GM12878 (cell line): ENCODE data around the gene GALNT17. TPM values are rescaled to one million over a fixed set of nuclear protein-coding genes. Genes with fewer than 3 reads are reported as not detected.

Experiments used
- ATAC-seq: fragments of 200-7000 bp; cut with Tn5 transposase; 3 replicates; pipeline ENCODE4 v1.9.1; 2020; ENCODE audit warnings: mild to moderate bottlenecking, moderate library complexity
- BruUV-seq: library from RNA; stranded (reverse); fragments of 400-500 nt; replicated peaks from 2 replicates; lab custom pipeline; 2021; lab: Mats Ljungman, UMichigan
- CTCF ChIA-PET: fragments of 300-600 bp; sonication (Branson Sonifier 250); formaldehyde crosslinking; extraction: SDS; loops from one replicate; lab custom pipeline; 2021; ENCODE audit warnings: inconsistent platforms; lab: Yijun Ruan, JAX
- POLR2A ChIA-PET: fragments of 350-600 bp; formaldehyde crosslinking; extraction: SDS; loops from one replicate; lab custom pipeline; 2021; ENCODE audit warnings: inconsistent platforms; lab: Charles Lee
- RAD21 ChIA-PET: fragments of 300-600 bp; sonication (Branson Sonifier 250); formaldehyde crosslinking; loops from one replicate; lab custom pipeline; 2023; ENCODE audit warnings: antibody characterized with exemption; ENCODE audit not compliant: unreplicated experiment; lab: Charles Lee
- SMC1A ChIA-PET: fragments of 300-600 bp; sonication (Branson Sonifier 250); formaldehyde crosslinking; loops from one replicate; lab custom pipeline; 2023; ENCODE audit not compliant: unreplicated experiment, uncharacterized antibody; lab: Charles Lee
- DNase-seq: peaks from one replicate; pipeline ENCODE4 v3.0.0-alpha.2; 2011; ENCODE audit warnings: low read depth, low spot score
- FAIRE-seq: peaks from 3 replicates; lab custom pipeline; 2011; peaks lifted over from hg19 to GRCh38; lab: Jason Lieb, UNC
- H2AFZ ChIP-seq: 2 replicates; pipeline ENCODE4 v1.6.0; 2011; ENCODE audit warnings: low read depth, low read length, control low read depth; ENCODE audit not compliant: control insufficient read depth
- H3K27ac ChIP-seq: 2 replicates; pipeline ENCODE4 v1.5.1; 2011; ENCODE audit warnings: control low read depth; ENCODE audit not compliant: control insufficient read depth, insufficient read depth
- H3K27me3 ChIP-seq, 2 experiments: replicated peaks in 1 of 2; 2 replicates each; pipeline versions ENCODE4 v1.6.0 to v1.6.1; 2011; ENCODE audit warnings: low read length in 1 of 2; ENCODE audit not compliant: control insufficient read depth in 2 of 2, insufficient read depth in 2 of 2
- H3K36me3 ChIP-seq, 2 experiments: 2 replicates each; pipeline ENCODE4 v1.5.1; 2011; ENCODE audit warnings: low read length in 1 of 2; ENCODE audit not compliant: control insufficient read depth in 2 of 2, insufficient read depth in 2 of 2
- H3K4me1 ChIP-seq: 2 replicates; pipeline ENCODE4 v1.6.1; 2011; ENCODE audit warnings: mild to moderate bottlenecking, low read length, moderate library complexity, mixed read lengths; ENCODE audit not compliant: control insufficient read depth, insufficient read depth
- H3K4me2 ChIP-seq: 2 replicates; pipeline ENCODE4 v1.6.0; 2011; ENCODE audit warnings: control low read depth; ENCODE audit not compliant: control insufficient read depth, insufficient read depth
- H3K4me3 ChIP-seq: fragments of 200-600 bp; sonication (generic); 2 replicates; pipeline ENCODE4 v1.5.1; 2016
- H3K79me2 ChIP-seq: 2 replicates; pipeline ENCODE4 v1.6.0; 2011; ENCODE audit warnings: low read length; ENCODE audit not compliant: control insufficient read depth, insufficient read depth
- H3K9ac ChIP-seq: 2 replicates; pipeline ENCODE4 v1.8.0; 2011; ENCODE audit warnings: low read length, control low read depth, mixed read lengths; ENCODE audit not compliant: control insufficient read depth, insufficient read depth
- H3K9me3 ChIP-seq: replicated peaks from 3 replicates; pipeline ENCODE4 v1.5.1; 2011; ENCODE audit warnings: mild to moderate bottlenecking, low read length; ENCODE audit not compliant: control insufficient read depth, insufficient read depth
- H4K20me1 ChIP-seq: 2 replicates; pipeline ENCODE4 v1.6.0; 2011; ENCODE audit not compliant: control insufficient read depth, insufficient read depth
- CEBPB ChIP-seq, 2 experiments: fragments of 150-350 bp in 1 of 2; IDR thresholded peaks; 2 replicates each; pipeline ENCODE4 v1.6.1; 2012 to 2014; ENCODE audit warnings: low read depth in 2 of 2, low read length in 2 of 2, borderline replicate concordance in 1 of 2, inconsistent platforms in 1 of 2
- CHD4 ChIP-seq: fragments of 200-600 bp; sonication (generic); IDR thresholded peaks from 2 replicates; pipeline ENCODE4 v1.6.1; 2016; ENCODE audit warnings: mild to moderate bottlenecking
- DPF2 ChIP-seq: fragments of 450-650 bp; IDR thresholded peaks from 2 replicates; pipeline ENCODE4 v1.6.1; 2017; ENCODE audit warnings: mild to moderate bottlenecking
- HCFC1 ChIP-seq: fragments of 150-350 bp; IDR thresholded peaks from 2 replicates; pipeline ENCODE4 v1.6.1; 2014; ENCODE audit warnings: low read length
- NBN ChIP-seq: fragments of 450-650 bp; IDR thresholded peaks from 2 replicates; pipeline ENCODE4 v1.6.1; 2016
- NFIC ChIP-seq: IDR thresholded peaks from 2 replicates; pipeline ENCODE4 v1.6.1; 2012; ENCODE audit warnings: low read depth, mild to moderate bottlenecking, inconsistent platforms, low read length, moderate library complexity
- TCF12 ChIP-seq: IDR thresholded peaks from 2 replicates; pipeline ENCODE4 v1.6.1; 2011; ENCODE audit warnings: low read depth, mild to moderate bottlenecking, low read length
- YY1 ChIP-seq: IDR thresholded peaks from 2 replicates; pipeline ENCODE4 v1.6.1; 2011; ENCODE audit warnings: low read depth, mild to moderate bottlenecking, low read length
- WGBS: methylation state at CpG from one replicate; pipeline ENCODE4 v1.1.6; 2016; ENCODE audit warnings: low lambda C conversion rate; ENCODE audit not compliant: insufficient replicate concordance, insufficient coverage; ENCODE audit errors: missing lambda C conversion rate; 5-methylcytosine and 5-hydroxymethylcytosine counted together
- in situ Hi-C: fragments of 300-500 bp; cut with MboI; formaldehyde crosslinking; loops from 9 replicates; pipeline ENCODE4 v1.14.3; 2018; ENCODE audit warnings: mixed read lengths
- intact Hi-C: fragments of 100-400 bp; cut with micrococcal nuclease; formaldehyde crosslinking; loops from one replicate; pipeline ENCODE4 v1.14.2; 2022; ENCODE audit not compliant: unreplicated experiment
- polyA plus RNA-seq, 11 experiments: library from polyadenylated mRNA; depleted of rRNA in 4 of 11; unstranded in 6 of 11; stranded (reverse) in 5 of 11; fragments of >200 nt; fragmentation: Nextera tagmentation in 4 of 11; fragmentation: Illumina TruSeq in 1 of 11; extraction: Ambion mirVana in 4 of 11; extraction: Trizol in 1 of 11; gene quantifications; 1 replicate in 1 of 11; 2 replicates in 10 of 11; pipeline versions ENCODE4 v1.2.1 to v1.2.3, GENCODE V29; 2011 to 2016; ENCODE audit warnings: inconsistent platforms in 2 of 11, missing spikeins in 2 of 11, low read depth in 1 of 11
- total RNA-seq, 4 experiments: library from RNA; depleted of rRNA in 3 of 4; stranded (reverse); fragments of >200 nt in 3 of 4; fragmentation: Illumina TruSeq in 1 of 4; extraction: Trizol in 1 of 4; gene quantifications; 2 replicates each; pipeline versions ENCODE4 v1.2.1 to v1.2.3, GENCODE V29; 2013 to 2021
- TF ChIP-seq, protein P1 (sequence below): fragments of 450-650 bp; IDR thresholded peaks from 2 replicates; pipeline ENCODE4 v1.6.1; 2017; ENCODE audit warnings: low read depth, mild to moderate bottlenecking, moderate library complexity
- TF ChIP-seq, protein P2 (sequence below): fragments of 450-650 bp; IDR thresholded peaks from 2 replicates; pipeline ENCODE4 v1.6.1; 2017; ENCODE audit warnings: mild to moderate bottlenecking, moderate library complexity

The GALNT17 gene
- total and polyA plus RNA-seq, 10 of the 15 experiments (the other 5 are each of a cell fraction or from before 2014, with no cell fraction given): 0.12 to 0.15 TPM; not detected in 8

GRCh38 chr7:71509381-71509780, 377.4 kb downstream of the GALNT17 start:
- DNase-seq: no peak
- BruUV-seq: no TSS peak
- POLR2A ChIA-PET: no interaction called here
- H3K9ac ChIP-seq: no peak overlapping the region
- no peaks in the 10 kb centered on the region for H3K79me2 ChIP-seq
- CTCF ChIA-PET: no interaction called here
- SMC1A ChIA-PET: no interaction called here
- no peaks in the 10 kb centered on the region for H3K27me3 ChIP-seq
- H3K9me3 ChIP-seq: no peaks in the 10 kb centered on the region; the same call in 2 of the 3 replicates
- no peaks in the 10 kb centered on the region for H3K36me3 ChIP-seq
- FAIRE-seq: no peak
- in situ Hi-C loops: no loop called here
- no peaks in the 10 kb centered on the region for H3K4me1 ChIP-seq
- H4K20me1 ChIP-seq: no peaks in the 10 kb centered on the region
- no peak overlapping the region for H3K4me3 ChIP-seq
- intact Hi-C loops: no loop called here
- WGBS: 40% methylated on average over 1 of the region's 1 CpG
- no peak for ATAC-seq
- RAD21 ChIA-PET: no interaction called here
- H3K27ac ChIP-seq: no peak overlapping the region
- TF ChIP-seq NFIC (no peak), HCFC1 (no peak)
- no peak overlapping the region for H3K4me2 ChIP-seq
- H2AFZ ChIP-seq: no peak overlapping the region

GRCh38 chr7:71511361-71511807, 379.4 kb downstream of the GALNT17 start:
- ChIA-PET RAD21 (no interaction called here), POLR2A (no interaction called here), SMC1A (no interaction called here), CTCF (no interaction called here)
- intact Hi-C loops (no loop called here), in situ Hi-C loops (no loop called here)
- no peak overlapping the region for H3K4me3 ChIP-seq
- ATAC-seq (no peak), DNase-seq (no peak), FAIRE-seq (no peak)
- no peak for TF ChIP-seq NBN
- TF ChIP-seq, protein P1, sequence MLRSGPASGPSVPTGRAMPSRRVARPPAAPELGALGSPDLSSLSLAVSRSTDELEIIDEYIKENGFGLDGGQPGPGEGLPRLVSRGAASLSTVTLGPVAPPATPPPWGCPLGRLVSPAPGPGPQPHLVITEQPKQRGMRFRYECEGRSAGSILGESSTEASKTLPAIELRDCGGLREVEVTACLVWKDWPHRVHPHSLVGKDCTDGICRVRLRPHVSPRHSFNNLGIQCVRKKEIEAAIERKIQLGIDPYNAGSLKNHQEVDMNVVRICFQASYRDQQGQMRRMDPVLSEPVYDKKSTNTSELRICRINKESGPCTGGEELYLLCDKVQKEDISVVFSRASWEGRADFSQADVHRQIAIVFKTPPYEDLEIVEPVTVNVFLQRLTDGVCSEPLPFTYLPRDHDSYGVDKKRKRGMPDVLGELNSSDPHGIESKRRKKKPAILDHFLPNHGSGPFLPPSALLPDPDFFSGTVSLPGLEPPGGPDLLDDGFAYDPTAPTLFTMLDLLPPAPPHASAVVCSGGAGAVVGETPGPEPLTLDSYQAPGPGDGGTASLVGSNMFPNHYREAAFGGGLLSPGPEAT: no peak
- no peak for TF ChIP-seq TCF12
- TF ChIP-seq CEBPB (IDR thresholded peaks at IDR 0.05; ENCODE audit: borderline replicate concordance in 1 of 2, low read depth in 2 of 2, low read length in 2 of 2): no peak
- TF ChIP-seq, protein P2, sequence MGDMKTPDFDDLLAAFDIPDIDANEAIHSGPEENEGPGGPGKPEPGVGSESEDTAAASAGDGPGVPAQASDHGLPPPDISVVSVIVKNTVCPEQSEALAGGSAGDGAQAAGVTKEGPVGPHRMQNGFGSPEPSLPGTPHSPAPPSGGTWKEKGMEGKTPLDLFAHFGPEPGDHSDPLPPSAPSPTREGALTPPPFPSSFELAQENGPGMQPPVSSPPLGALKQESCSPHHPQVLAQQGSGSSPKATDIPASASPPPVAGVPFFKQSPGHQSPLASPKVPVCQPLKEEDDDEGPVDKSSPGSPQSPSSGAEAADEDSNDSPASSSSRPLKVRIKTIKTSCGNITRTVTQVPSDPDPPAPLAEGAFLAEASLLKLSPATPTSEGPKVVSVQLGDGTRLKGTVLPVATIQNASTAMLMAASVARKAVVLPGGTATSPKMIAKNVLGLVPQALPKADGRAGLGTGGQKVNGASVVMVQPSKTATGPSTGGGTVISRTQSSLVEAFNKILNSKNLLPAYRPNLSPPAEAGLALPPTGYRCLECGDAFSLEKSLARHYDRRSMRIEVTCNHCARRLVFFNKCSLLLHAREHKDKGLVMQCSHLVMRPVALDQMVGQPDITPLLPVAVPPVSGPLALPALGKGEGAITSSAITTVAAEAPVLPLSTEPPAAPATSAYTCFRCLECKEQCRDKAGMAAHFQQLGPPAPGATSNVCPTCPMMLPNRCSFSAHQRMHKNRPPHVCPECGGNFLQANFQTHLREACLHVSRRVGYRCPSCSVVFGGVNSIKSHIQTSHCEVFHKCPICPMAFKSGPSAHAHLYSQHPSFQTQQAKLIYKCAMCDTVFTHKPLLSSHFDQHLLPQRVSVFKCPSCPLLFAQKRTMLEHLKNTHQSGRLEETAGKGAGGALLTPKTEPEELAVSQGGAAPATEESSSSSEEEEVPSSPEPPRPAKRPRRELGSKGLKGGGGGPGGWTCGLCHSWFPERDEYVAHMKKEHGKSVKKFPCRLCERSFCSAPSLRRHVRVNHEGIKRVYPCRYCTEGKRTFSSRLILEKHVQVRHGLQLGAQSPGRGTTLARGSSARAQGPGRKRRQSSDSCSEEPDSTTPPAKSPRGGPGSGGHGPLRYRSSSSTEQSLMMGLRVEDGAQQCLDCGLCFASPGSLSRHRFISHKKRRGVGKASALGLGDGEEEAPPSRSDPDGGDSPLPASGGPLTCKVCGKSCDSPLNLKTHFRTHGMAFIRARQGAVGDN: no peak
- no peak for TF ChIP-seq YY1
- TF ChIP-seq CHD4: no peak
- TF ChIP-seq DPF2: no peak
- WGBS: 30% methylated on average over 3 of the region's 3 CpGs
- no peak overlapping the region for H3K27ac ChIP-seq
- H3K27me3 ChIP-seq: no peaks in the 10 kb centered on the region
- no TSS peak for BruUV-seq
- no peak overlapping the region for H3K9ac ChIP-seq
- H3K9me3 ChIP-seq: no peaks in the 10 kb centered on the region; the same call in 2 of the 3 replicates
- H4K20me1 ChIP-seq: no peaks in the 10 kb centered on the region
- no peaks in the 10 kb centered on the region for H3K79me2 ChIP-seq
- H3K4me2 ChIP-seq: no peak overlapping the region
- no peaks in the 10 kb centered on the region for H3K4me1 ChIP-seq
- H2AFZ ChIP-seq: no peak overlapping the region
- H3K36me3 ChIP-seq: no peaks in the 10 kb centered on the region
